H1 (cell line): ENCODE results near the gene TMEM41A. TPM values are rescaled to one million over a fixed set of nuclear protein-coding genes. Genes with fewer than 3 reads are reported as not detected.

ENCODE experiments used
- CTCF ChIP-seq, 3 experiments: IDR thresholded peaks; 1 replicate in 2 of 3; 2 replicates in 1 of 3; pipeline versions ENCODE4 v1.5.1 to v1.6.1; 2011; ENCODE audit warnings: low read length in 3 of 3, mild to moderate bottlenecking in 3 of 3, inconsistent platforms in 2 of 3, low read depth in 1 of 3, moderate library complexity in 1 of 3; ENCODE audit not compliant: insufficient read depth in 1 of 3; ENCODE audit errors: control extremely low read depth in 1 of 3
- RXRA ChIP-seq: IDR thresholded peaks from 2 replicates; pipeline ENCODE4 v1.6.1; 2011; ENCODE audit warnings: low read depth, mild to moderate bottlenecking, low read length, moderate library complexity; ENCODE audit not compliant: insufficient read depth
- polyA plus RNA-seq, 7 experiments: library from polyadenylated mRNA; depleted of rRNA in 3 of 7; stranded (reverse) in 5 of 7; unstranded in 2 of 7; fragments of >200 nt in 5 of 7; fragments of 200-250 nt in 2 of 7; gene quantifications; 1 replicate in 5 of 7; 2 replicates in 1 of 7; 4 replicates in 1 of 7; pipeline versions ENCODE4 v1.2.1 to v1.2.3, GENCODE V29; 2011 to 2013; ENCODE audit warnings: missing spikeins in 2 of 7, mixed read lengths in 2 of 7
- total RNA-seq: library from RNA; stranded (reverse); fragmentation: NEBNext Ultra II Directional; extraction: Animal tissue kit (Norgen Biotek cat#: 25700); gene quantifications from 2 replicates; pipeline ENCODE4 v1.2.1, GENCODE V29; 2021

Gene TMEM41A
- total and polyA plus RNA-seq, 2 of the 8 experiments (the other 6 are each of a cell fraction or from before 2014, with no cell fraction given), result 14.1 to 17.5 TPM

GRCh38 chr3:185479373-185479945 is 19.4 kb downstream of the TMEM41A start (continued):
- no peak for TF ChIP-seq CTCF (IDR thresholded peaks at IDR 0.05; ENCODE audit: control extremely low read depth in 1 of 3, insufficient read depth in 1 of 3, low read depth in 1 of 3, low read length in 3 of 3)
- no peak for TF ChIP-seq RXRA
